Heart right ventricle (tissue), 16 donors: Measurements from ENCODE around the gene ARPC5. TPM values are rescaled to one million over a fixed set of nuclear protein-coding genes. Genes with fewer than 3 reads are reported as not detected.

Experiments
- ATAC-seq, 8 donors: fragments of 200-7000 bp; cut with Tn5 transposase; one replicate each; pipeline ENCODE4 v1.9.1; 2020; ENCODE audit warnings: mild to moderate bottlenecking in 8 of 8, moderate library complexity in 8 of 8, moderate number of reproducible peaks in 1 of 8
- DNase-seq, 2 donors: peaks; one replicate each; pipeline ENCODE4 v3.0.0-alpha.2; 2020
- H3K27ac ChIP-seq, 10 donors: fragments of 200-600 bp; sonication (generic) in 2 of 10; one replicate each; pipeline versions ENCODE4 v1.5.0 to v1.8.0; 2020 to 2022; ENCODE audit warnings: mild to moderate bottlenecking in 3 of 10
- H3K27me3 ChIP-seq, 7 donors: fragments of 200-600 bp; one replicate each; pipeline ENCODE4 v1.8.0; 2021 to 2022; ENCODE audit warnings: mild to moderate bottlenecking in 2 of 7
- H3K36me3 ChIP-seq, 9 donors: fragments of 200-600 bp; sonication (generic) in 1 of 9; one replicate each; pipeline versions ENCODE4 v1.5.0 to v1.8.0; 2020 to 2022; ENCODE audit warnings: mild to moderate bottlenecking in 2 of 9
- H3K4me1 ChIP-seq, 9 donors: fragments of 200-600 bp; sonication (generic) in 1 of 9; one replicate each; pipeline versions ENCODE4 v1.5.0 to v1.8.0; 2020 to 2022; ENCODE audit warnings: mild to moderate bottlenecking in 4 of 9
- H3K4me3 ChIP-seq, 10 donors: fragments of 200-600 bp; sonication (generic) in 2 of 10; one replicate each; pipeline versions ENCODE4 v1.5.0 to v1.8.0; 2020 to 2022; ENCODE audit warnings: mild to moderate bottlenecking in 7 of 10, moderate library complexity in 2 of 10
- H3K9me3 ChIP-seq, 11 donors: fragments of 200-600 bp in 10 of 11; sonication (generic) in 2 of 11; one replicate each; pipeline versions ENCODE4 v1.5.0 to v1.8.0; 2013 to 2022; ENCODE audit warnings: mild to moderate bottlenecking in 2 of 11, control low read depth in 1 of 11, moderate library complexity in 1 of 11
- WGBS, 2 donors: extraction: QIAGEN DNeasy Blood & Tissue Kit; methylation state at CpG; one replicate each; pipeline ENCODE4 v1.1.7; 2013; ENCODE audit warnings: inconsistent platforms in 1 of 2; 5-methylcytosine and 5-hydroxymethylcytosine counted together
- intact Hi-C, 10 donors: fragments of 100-400 bp; cut with DNase I; formaldehyde crosslinking; loops; one replicate each; pipeline versions ENCODE4 v1.11.1 to v1.14.2; 2022
- polyA plus RNA-seq, 2 donors: library from polyadenylated mRNA; stranded (reverse); fragments of 200-250 nt; gene quantifications; one replicate each; pipeline ENCODE4 v1.2.3, GENCODE V29; 2013
- total RNA-seq, 10 donors: library from RNA; stranded (reverse); fragmentation: NEBNext Ultra II Directional in 3 of 10; extraction: Animal tissue kit (Norgen Biotek cat#: 25700) in 3 of 10; gene quantifications; one replicate each; pipeline versions ENCODE4 v1.2.1 to v1.2.4, GENCODE V29; 2021 to 2023
- TF ChIP-seq, protein P1 (sequence below), 9 donors: fragments of 200-600 bp; sonication (generic) in 2 of 9; IDR thresholded peaks; one replicate each; pipeline versions ENCODE4 v1.5.0 to v1.8.0; 2021 to 2022; ENCODE audit warnings: antibody characterized with exemption in 9 of 9, mild to moderate bottlenecking in 5 of 9, moderate library complexity in 1 of 9
- donor health status: Arrhythmogenic right ventricular cardiomyopathy.
- donor health status: ischemic (EF 13 %, LVEDD 7.1; RV severe dilation, severe dysfunction).
- donor health status: healthy with polysubstance abuse.
- donor health status: DM: no; HTN: yes; CAD: no.
- donor health status: DM: no; HTN: no; CAD: no.
- donor health status: ischemic (EF 25% LVEDD 6.9; RV normal size, moderate dysfunction).
- donor health status: ischemic (EF 25% LVEDD 5.7; RV mildly dilated, moderate dysfunction).
- donor health status: healthy.
- donor health status: DM: yes; HTN: yes; CAD: no.
- donor health status: Ischemic cardiomyopathy.
- donor health status: ischemic (EF 35%, LVEDD 5.7; RV mildly dilated, moderate dysfunction).
- donor health status: nonischemic (EF 11% LVEDD 7.7; RV severe dilation, severe dysfunction).
- donor health status: DM: yes; HTN: yes; CAD: no.
- donor health status: PGD.
- donor health status: ischemic (EF 29% LVEDD 5.4; RV normal size, mild dysfunction).
- donor health status: nonischemic (EF 23%, LVEDD 6.1; RV moderate dilation, normal function).

ARPC5 gene
- total and polyA plus RNA-seq, 12 donors: 23.8 to 60.2 (median 31.7) TPM

DNA sequence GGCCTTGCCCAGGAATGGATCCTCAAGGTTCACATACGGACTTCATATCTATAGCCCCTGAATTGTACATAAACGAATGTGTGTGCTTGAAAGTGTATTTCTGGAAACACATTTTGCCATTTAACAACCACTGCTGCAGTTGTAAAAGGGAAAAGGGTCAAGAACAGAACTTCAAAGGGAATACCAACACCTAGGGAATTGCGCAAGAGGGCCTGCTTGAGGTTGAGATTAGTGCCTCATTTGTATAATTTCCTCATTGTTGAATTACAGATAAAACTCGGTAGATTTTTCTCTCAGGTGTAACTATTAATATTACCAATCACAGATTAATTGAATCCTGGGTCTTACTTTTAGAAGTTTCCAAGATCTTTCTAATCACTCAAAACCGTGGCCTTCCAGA is 51.4 kb downstream of the ARPC5 start:
- Histone ChIP-seq H3K9me3 (no peaks in the 10 kb centered on the region), H3K4me3 (no peak overlapping the region), H3K27me3 (no peaks in the 10 kb centered on the region), H3K36me3 (peaks cover 0 to 48% (median 0%) of the 10 kb centered on the region in 9 donors), H3K27ac (peak overlapping the region in 3 of 10 donors; percentile 4 to 84 (median 22)), H3K4me1 (peaks cover 0 to 80% (median 9%) of the 10 kb centered on the region in 9 donors)
- 71 to 78% methylated on average over 5 of the region's 5 CpGs for WGBS, 2 donors
- intact Hi-C loops: no loop called here
- no peak for ATAC-seq
- no peak for DNase-seq
- TF ChIP-seq, protein P1, sequence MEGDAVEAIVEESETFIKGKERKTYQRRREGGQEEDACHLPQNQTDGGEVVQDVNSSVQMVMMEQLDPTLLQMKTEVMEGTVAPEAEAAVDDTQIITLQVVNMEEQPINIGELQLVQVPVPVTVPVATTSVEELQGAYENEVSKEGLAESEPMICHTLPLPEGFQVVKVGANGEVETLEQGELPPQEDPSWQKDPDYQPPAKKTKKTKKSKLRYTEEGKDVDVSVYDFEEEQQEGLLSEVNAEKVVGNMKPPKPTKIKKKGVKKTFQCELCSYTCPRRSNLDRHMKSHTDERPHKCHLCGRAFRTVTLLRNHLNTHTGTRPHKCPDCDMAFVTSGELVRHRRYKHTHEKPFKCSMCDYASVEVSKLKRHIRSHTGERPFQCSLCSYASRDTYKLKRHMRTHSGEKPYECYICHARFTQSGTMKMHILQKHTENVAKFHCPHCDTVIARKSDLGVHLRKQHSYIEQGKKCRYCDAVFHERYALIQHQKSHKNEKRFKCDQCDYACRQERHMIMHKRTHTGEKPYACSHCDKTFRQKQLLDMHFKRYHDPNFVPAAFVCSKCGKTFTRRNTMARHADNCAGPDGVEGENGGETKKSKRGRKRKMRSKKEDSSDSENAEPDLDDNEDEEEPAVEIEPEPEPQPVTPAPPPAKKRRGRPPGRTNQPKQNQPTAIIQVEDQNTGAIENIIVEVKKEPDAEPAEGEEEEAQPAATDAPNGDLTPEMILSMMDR (IDR thresholded peaks at IDR 0.05): no peak

DNA sequence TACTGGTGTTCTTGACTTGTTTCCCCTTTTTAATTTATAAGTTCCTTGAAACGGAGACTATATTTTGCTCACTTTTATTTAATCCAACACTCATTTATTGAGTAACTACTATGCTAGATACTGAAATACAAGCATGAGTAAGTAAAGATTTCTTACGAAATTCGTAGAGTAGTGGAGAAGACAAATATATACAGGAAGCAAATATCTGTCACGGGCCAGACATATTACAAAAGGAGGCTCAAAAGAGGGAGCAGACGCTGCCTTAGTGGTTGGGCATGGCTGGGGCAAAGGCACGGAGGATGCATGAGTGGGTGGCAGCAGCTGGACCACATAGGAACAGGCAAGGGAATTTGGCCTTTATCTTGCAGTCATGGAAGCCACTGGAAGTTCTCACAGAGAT is 52.1 kb downstream of the ARPC5 start:
- peak in 2 of 8 donors; percentile 41 to 62 for ATAC-seq
- peaks cover 0 to 48% (median 0%) of the 10 kb centered on the region in 9 donors for H3K36me3 ChIP-seq
- intact Hi-C loops: no loop called here
- DNase-seq: no peak
- H3K27ac ChIP-seq: peak overlapping the region in 2 of 10 donors; percentile 22 to 84
- H3K4me1 ChIP-seq: peaks cover 2 to 86% (median 16%) of the 10 kb centered on the region in 9 donors
- TF ChIP-seq, protein P1 (IDR thresholded peaks at IDR 0.05): no peak
- 86 to 90% methylated on average over 6 of the region's 6 CpGs for WGBS, 2 donors
- H3K27me3 ChIP-seq: no peaks in the 10 kb centered on the region
- no peak overlapping the region for H3K4me3 ChIP-seq
- no peaks in the 10 kb centered on the region for H3K9me3 ChIP-seq

DNA sequence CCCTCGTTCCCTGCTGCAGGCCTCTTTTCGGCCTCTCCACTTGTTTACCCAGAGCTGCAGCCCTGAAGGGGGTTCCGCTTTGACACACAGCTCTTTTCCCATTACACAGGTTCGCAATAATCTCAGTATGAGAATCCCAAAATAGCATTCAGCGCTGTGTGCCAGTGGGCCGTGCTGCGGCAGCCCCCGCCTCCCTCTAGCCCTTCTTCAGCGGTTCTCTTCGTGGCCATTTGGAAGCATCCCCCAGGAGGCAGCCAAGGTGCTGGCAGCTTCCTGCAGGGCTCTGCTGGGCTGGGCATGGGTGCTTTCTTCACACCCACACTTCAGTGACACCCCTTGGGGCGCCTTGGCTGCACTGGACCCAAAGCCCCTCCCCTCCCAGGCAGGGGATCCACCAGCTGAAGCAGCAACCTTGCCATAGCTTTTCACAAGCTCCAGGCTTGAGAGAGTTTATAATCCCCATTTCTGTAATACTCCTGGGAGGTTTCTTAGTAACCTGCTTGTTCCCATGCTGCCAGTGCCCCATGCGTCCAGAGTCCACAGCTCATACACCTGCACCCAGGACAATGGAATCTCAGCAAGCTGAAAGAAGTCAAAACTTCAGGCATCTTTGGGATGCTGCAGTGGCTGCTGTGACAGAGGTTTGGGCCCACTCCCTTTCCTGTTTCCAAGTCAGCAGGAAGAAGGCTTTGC is 53.4 kb downstream of the ARPC5 start:
- Histone ChIP-seq H3K27ac (peak overlapping the region in 6 of 10 donors; percentile 3 to 84 (median 48)), H3K36me3 (peaks cover 0 to 57% (median 0%) of the 10 kb centered on the region in 9 donors), H3K27me3 (no peaks in the 10 kb centered on the region), H3K4me1 (peaks cover 2 to 96% (median 16%) of the 10 kb centered on the region in 9 donors), H3K9me3 (no peaks in the 10 kb centered on the region), H3K4me3 (no peak overlapping the region)
- TF ChIP-seq, protein P1 (IDR thresholded peaks at IDR 0.05): no peak
- 55 to 72% methylated on average over 12 of the region's 12 CpGs for WGBS, 2 donors
- intact Hi-C loops: no loop called here
- ATAC-seq (peak in 7 of 8 donors; percentile 22 to 63 (median 38)), DNase-seq (peak in 1 of 2 donors; percentile 26)

GRCh38 chr1:183580281-183580682 is 55.3 kb downstream of the ARPC5 start:
- H3K27me3 ChIP-seq: no peaks in the 10 kb centered on the region
- peaks cover 0 to 57% (median 0%) of the 10 kb centered on the region in 9 donors for H3K36me3 ChIP-seq
- peaks cover 2 to 89% (median 16%) of the 10 kb centered on the region in 9 donors for H3K4me1 ChIP-seq
- H3K9me3 ChIP-seq: no peaks in the 10 kb centered on the region
- intact Hi-C loops: no loop called here
- DNase-seq (peak in 1 of 2 donors; percentile 30), ATAC-seq (peak; percentile 29 to 71 (median 50))
- H3K4me3 ChIP-seq: no peak overlapping the region
- 38 to 49% methylated on average over 8 of the region's 8 CpGs for WGBS, 2 donors
- H3K27ac ChIP-seq: peak overlapping the region in 6 of 10 donors; percentile 13 to 84 (median 58)
- TF ChIP-seq, protein P1 (IDR thresholded peaks at IDR 0.05): peak in 6 of 9 donors; percentile 8 to 47 (median 22)
